ENCODE results near the gene NKD1.

GRCh38 chr16:50555952-50556673 lies 7.9 kb downstream of the NKD1 start:
- TF ChIP-seq POLR2A (IDR thresholded peaks at IDR 0.05) (no peak), CTCF (IDR thresholded peaks at IDR 0.05) (no peak)

All from adrenal gland (tissue), 5 donors.